Loucy (cell line): ENCODE results near the gene HNRNPH3.

ENCODE experiments used
- H2AFZ ChIP-seq: fragments of 200-600 bp; sonication (generic); 2 replicates; pipeline ENCODE4 v1.6.0; 2016; ENCODE audit warnings: antibody characterized with exemption, mild to moderate bottlenecking, low read length, moderate library complexity
- H3F3A ChIP-seq: fragments of 200-600 bp; 2 replicates; pipeline ENCODE4 v1.6.0; 2016; ENCODE audit warnings: antibody characterized with exemption, low read depth, mild to moderate bottlenecking
- H3K27me3 ChIP-seq: fragments of 200-600 bp; sonication (generic); 2 replicates; pipeline ENCODE4 v1.6.1; 2014; ENCODE audit warnings: low read length, mild to moderate bottlenecking; ENCODE audit not compliant: insufficient read depth, poor library complexity, severe bottlenecking
- H3K36me3 ChIP-seq: fragments of 200-600 bp; sonication (generic); 2 replicates; pipeline ENCODE4 v1.6.1; 2016; ENCODE audit warnings: low read length; ENCODE audit not compliant: insufficient read depth
- H3K4me1 ChIP-seq: fragments of 200-600 bp; sonication (generic); 2 replicates; pipeline ENCODE4 v1.5.1; 2014; ENCODE audit warnings: low read length, mild to moderate bottlenecking; ENCODE audit not compliant: insufficient read depth, poor library complexity, severe bottlenecking
- H3K4me2 ChIP-seq: fragments of 200-600 bp; sonication (generic); 2 replicates; pipeline ENCODE4 v1.6.0; 2014; ENCODE audit warnings: antibody characterized with exemption, low read length, low read depth, mild to moderate bottlenecking; ENCODE audit not compliant: poor library complexity, severe bottlenecking
- H3K4me3 ChIP-seq: fragments of 200-600 bp; sonication (generic); 2 replicates; pipeline ENCODE4 v1.5.1; 2014; ENCODE audit warnings: low read length, mild to moderate bottlenecking, mixed read lengths; ENCODE audit not compliant: poor library complexity, severe bottlenecking
- H3K79me2 ChIP-seq: fragments of 200-600 bp; sonication (generic); 2 replicates; pipeline ENCODE4 v1.6.1; 2014; ENCODE audit warnings: low read length; ENCODE audit not compliant: insufficient read depth
- H3K9ac ChIP-seq: fragments of 200-600 bp; sonication (generic); 2 replicates; pipeline ENCODE4 v1.6.0; 2014; ENCODE audit warnings: mild to moderate bottlenecking, low read depth, low read length, moderate library complexity; ENCODE audit not compliant: poor library complexity, severe bottlenecking
- H3K9me2 ChIP-seq: fragments of 200-600 bp; sonication (generic); replicated peaks from 2 replicates; pipeline ENCODE4 v1.6.1; 2016; ENCODE audit warnings: low read depth, low read length, mixed read lengths
- H3K9me3 ChIP-seq: fragments of 200-600 bp; sonication (generic); 2 replicates; pipeline ENCODE4 v1.6.1; 2014; ENCODE audit warnings: mild to moderate bottlenecking, antibody characterized with exemption, low read length, low read depth; ENCODE audit not compliant: insufficient read depth
- H4K20me1 ChIP-seq: fragments of 200-600 bp; sonication (generic); 2 replicates; pipeline ENCODE4 v1.6.0; 2014; ENCODE audit warnings: antibody characterized with exemption, low read length, mild to moderate bottlenecking; ENCODE audit not compliant: insufficient read depth, poor library complexity, severe bottlenecking
- CTCF ChIP-seq: fragments of 200-600 bp; sonication (generic); conservative IDR thresholded peaks from 2 replicates; pipeline ENCODE4 v1.5.1; 2014; ENCODE audit warnings: mild to moderate bottlenecking, antibody characterized with exemption, low read length
- EZH2phosphoT487 ChIP-seq: fragments of 200-600 bp; IDR thresholded peaks from 2 replicates; pipeline ENCODE4 v1.6.1; 2018; ENCODE audit warnings: antibody characterized with exemption, mild to moderate bottlenecking, moderate library complexity, borderline replicate concordance

HNRNPH3 gene

GRCh38 chr10:68301790-68302502 is 29.9 kb upstream of the HNRNPH3 start:
- no peaks in the 10 kb centered on the region for H4K20me1 ChIP-seq
- H3K4me2 ChIP-seq: no peak overlapping the region
- H2AFZ ChIP-seq: no peak overlapping the region
- H3K27me3 ChIP-seq: no peaks in the 10 kb centered on the region
- H3K9me2 ChIP-seq: no peaks in the 10 kb centered on the region
- H3K79me2 ChIP-seq: no peaks in the 10 kb centered on the region
- H3K4me1 ChIP-seq: no peaks in the 10 kb centered on the region
- TF ChIP-seq EZH2phosphoT487 (no peak), CTCF (peak; percentile 77)
- H3K36me3 ChIP-seq: no peaks in the 10 kb centered on the region
- no peak overlapping the region for H3K9ac ChIP-seq
- no peak overlapping the region for H3K4me3 ChIP-seq
- H3K9me3 ChIP-seq: no peaks in the 10 kb centered on the region
- no peaks in the 10 kb centered on the region for H3F3A ChIP-seq

GRCh38 chr10:68302503-68302823 is 29.4 kb upstream of the HNRNPH3 start:
- Histone ChIP-seq H3K4me3 (no peak overlapping the region), H3K4me1 (no peaks in the 10 kb centered on the region), H3F3A (no peaks in the 10 kb centered on the region), H3K9me2 (no peaks in the 10 kb centered on the region), H3K79me2 (no peaks in the 10 kb centered on the region), H4K20me1 (no peaks in the 10 kb centered on the region), H3K9ac (no peak overlapping the region), H3K27me3 (no peaks in the 10 kb centered on the region), H3K9me3 (no peaks in the 10 kb centered on the region), H2AFZ (no peak overlapping the region), H3K36me3 (no peaks in the 10 kb centered on the region), H3K4me2 (no peak overlapping the region)
- TF ChIP-seq EZH2phosphoT487 (no peak), CTCF (no peak; the same call in none of the 2 replicates)

GRCh38 chr10:68302871-68303270 is 29.0 kb upstream of the HNRNPH3 start:
- TF ChIP-seq EZH2phosphoT487: no peak
- TF ChIP-seq CTCF: no peak
- Histone ChIP-seq H4K20me1 (no peaks in the 10 kb centered on the region), H2AFZ (no peak overlapping the region), H3K4me3 (no peak overlapping the region), H3F3A (no peaks in the 10 kb centered on the region), H3K4me1 (no peaks in the 10 kb centered on the region), H3K9ac (no peak overlapping the region), H3K27me3 (no peaks in the 10 kb centered on the region), H3K9me3 (no peaks in the 10 kb centered on the region), H3K36me3 (no peaks in the 10 kb centered on the region), H3K9me2 (no peaks in the 10 kb centered on the region), H3K79me2 (no peaks in the 10 kb centered on the region), H3K4me2 (no peak overlapping the region)
